ENCODE measurements around the gene GBF1.

GBF1 gene

DNA sequence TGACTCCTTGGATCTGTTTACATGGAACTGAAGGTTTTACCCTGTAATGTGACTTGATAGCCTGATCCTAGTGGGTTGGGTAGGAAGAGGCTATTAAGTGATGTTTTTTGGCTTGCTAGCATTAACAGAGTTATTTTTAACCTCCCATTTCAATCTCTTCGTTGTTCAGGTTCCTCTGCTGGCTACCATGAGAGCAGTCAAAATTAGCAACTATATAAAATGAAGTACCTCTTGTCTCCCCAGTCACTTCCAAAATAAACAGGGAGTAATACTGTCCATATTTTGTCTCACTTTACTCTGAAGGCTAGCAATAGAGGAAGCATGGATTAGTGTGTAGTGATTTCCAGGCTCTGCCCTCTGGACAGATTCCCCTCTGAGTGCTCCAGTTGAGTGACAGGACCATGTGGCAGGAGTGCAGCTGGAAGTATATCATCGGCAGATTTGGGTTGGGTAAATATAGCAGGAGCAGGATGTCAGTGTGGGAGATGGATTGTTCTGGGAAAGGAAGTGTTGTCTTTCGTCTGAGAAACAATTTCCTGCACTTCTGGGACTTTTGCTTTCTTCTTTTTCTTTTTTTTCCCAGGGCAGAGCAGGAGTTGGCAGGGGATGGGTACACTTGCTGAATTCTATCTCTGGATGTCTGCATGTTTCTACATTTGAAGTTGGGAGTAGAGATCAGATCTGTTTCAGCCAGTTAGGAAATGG lies 35.2 kb downstream of the GBF1 start:
- WGBS (ENCODE audit: insufficient coverage): 0% methylated on average over 2 of the region's 3 CpGs
- ChIA-PET POLR2A (interaction anchor here (0.6 kb wide), 1 partner anchor 115 kb away, joined by 3 read pairs; the partner anchor contains the start of gene NFKB2), CTCF (interaction anchor here (2.3 kb wide), 1 partner anchor 14 kb away, joined by 9 read pairs; no protein-coding TSS in a partner anchor)
- H3K27ac ChIP-seq (ENCODE audit: insufficient read depth in 1 of 2, low read depth in 1 of 2, low read length in 2 of 2, poor library complexity in 1 of 2, severe bottlenecking in 2 of 2): peak overlapping the region in 1 of 2 experiments; percentile 36
- H3K27me3 ChIP-seq (replicated peaks in 2 of 5; ENCODE audit: control insufficient read depth in 4 of 5, insufficient read depth in 5 of 5, low read length in 4 of 5): no peaks in the 10 kb centered on the region
- H3K4me1 ChIP-seq (ENCODE audit: control extremely low read depth in 1 of 4, control insufficient read depth in 4 of 4, insufficient read depth in 4 of 4, low read length in 3 of 4): peaks cover 6 to 30% (median 16%) of the 10 kb centered on the region in 4 experiments
- no peaks in the 10 kb centered on the region for H3K36me3 ChIP-seq (ENCODE audit: control insufficient read depth in 4 of 4, insufficient read depth in 4 of 4, low read length in 3 of 4)
- no peaks in the 10 kb centered on the region for H3K9me3 ChIP-seq (ENCODE audit: control extremely low read depth in 1 of 5, control insufficient read depth in 4 of 5, insufficient read depth in 2 of 5, low read depth in 1 of 5, low read length in 4 of 5)
- DNase-seq: peak in 1 of 3 donors; percentile 9
- H3K4me3 ChIP-seq (ENCODE audit: control insufficient read depth in 1 of 7, extremely low read depth in 1 of 7, insufficient read depth in 4 of 7, low read depth in 2 of 7, low read length in 6 of 7): peak overlapping the region in 4 of 7 experiments; percentile 7 to 59 (median 31)

DNA sequence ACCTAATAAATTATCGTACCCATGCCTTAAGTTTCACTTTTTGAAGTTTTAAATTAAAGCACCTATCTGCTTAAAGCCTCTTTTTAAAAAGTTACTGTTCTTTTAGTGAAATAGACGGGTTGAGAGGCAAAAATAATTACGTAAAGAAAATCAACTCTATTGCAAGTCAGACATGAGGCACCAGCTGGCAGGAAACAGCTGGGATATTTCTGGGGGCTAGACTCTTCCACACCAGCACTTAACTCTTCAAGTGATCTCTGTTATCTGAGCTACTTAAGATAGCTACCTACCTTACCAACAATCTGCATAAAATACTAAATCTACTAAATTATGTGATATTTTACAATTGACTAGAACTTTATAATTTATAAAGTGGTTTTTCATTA lies 35.8 kb downstream of the GBF1 start:
- ChIA-PET POLR2A (interaction anchor here (0.6 kb wide), 1 partner anchor 114 kb away, joined by 3 read pairs; the partner anchor contains the start of gene NFKB2), CTCF (interaction anchor here (2.3 kb wide), 1 partner anchor 15 kb away, joined by 9 read pairs; no protein-coding TSS in a partner anchor)
- H3K36me3 ChIP-seq (ENCODE audit: control insufficient read depth in 4 of 4, insufficient read depth in 4 of 4, low read length in 3 of 4): peaks cover 0 to 2% (median under 1%) of the 10 kb centered on the region in 4 experiments
- peak overlapping the region in 1 of 2 experiments; percentile 36 for H3K27ac ChIP-seq (ENCODE audit: insufficient read depth in 1 of 2, low read depth in 1 of 2, low read length in 2 of 2, poor library complexity in 1 of 2, severe bottlenecking in 2 of 2)
- no CpG with 5 or more reads among the region's 3 CpGs for WGBS (ENCODE audit: insufficient coverage)
- H3K4me1 ChIP-seq (ENCODE audit: control extremely low read depth in 1 of 4, control insufficient read depth in 4 of 4, insufficient read depth in 4 of 4, low read length in 3 of 4): peaks cover 6 to 30% (median 16%) of the 10 kb centered on the region in 4 experiments
- no peaks in the 10 kb centered on the region for H3K9me3 ChIP-seq (ENCODE audit: control extremely low read depth in 1 of 5, control insufficient read depth in 4 of 5, insufficient read depth in 2 of 5, low read depth in 1 of 5, low read length in 4 of 5)
- peak overlapping the region in 4 of 7 experiments; percentile 7 to 59 (median 31) for H3K4me3 ChIP-seq (ENCODE audit: control insufficient read depth in 1 of 7, extremely low read depth in 1 of 7, insufficient read depth in 4 of 7, low read depth in 2 of 7, low read length in 6 of 7)
- H3K27me3 ChIP-seq (replicated peaks in 2 of 5; ENCODE audit: control insufficient read depth in 4 of 5, insufficient read depth in 5 of 5, low read length in 4 of 5): no peaks in the 10 kb centered on the region
- DNase-seq: peak; percentile 6 to 87 (median 72)

DNA sequence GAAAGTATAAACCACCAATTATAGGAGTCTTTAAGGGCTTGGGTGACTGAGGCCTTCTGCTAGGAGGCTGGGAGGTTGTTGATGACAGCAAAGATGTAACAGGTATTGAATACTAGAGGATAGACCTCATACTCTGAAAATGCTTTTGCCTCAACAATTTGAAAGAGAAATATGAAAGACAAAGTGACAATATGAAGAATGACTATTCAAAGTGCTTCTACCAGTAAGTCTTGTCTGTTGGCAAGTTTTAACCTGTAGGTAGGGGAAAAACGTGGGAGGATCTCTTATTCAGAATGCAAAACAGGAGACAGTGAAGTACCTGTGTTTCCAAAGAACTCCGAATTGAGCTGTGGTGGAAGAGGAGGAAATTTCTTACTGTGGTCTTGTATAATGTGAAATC lies 38.2 kb downstream of the GBF1 start:
- 38% methylated on average over 2 of the region's 2 CpGs for WGBS (ENCODE audit: insufficient coverage)
- H3K27ac ChIP-seq (ENCODE audit: insufficient read depth in 1 of 2, low read depth in 1 of 2, low read length in 2 of 2, poor library complexity in 1 of 2, severe bottlenecking in 2 of 2): no peak overlapping the region

DNA sequence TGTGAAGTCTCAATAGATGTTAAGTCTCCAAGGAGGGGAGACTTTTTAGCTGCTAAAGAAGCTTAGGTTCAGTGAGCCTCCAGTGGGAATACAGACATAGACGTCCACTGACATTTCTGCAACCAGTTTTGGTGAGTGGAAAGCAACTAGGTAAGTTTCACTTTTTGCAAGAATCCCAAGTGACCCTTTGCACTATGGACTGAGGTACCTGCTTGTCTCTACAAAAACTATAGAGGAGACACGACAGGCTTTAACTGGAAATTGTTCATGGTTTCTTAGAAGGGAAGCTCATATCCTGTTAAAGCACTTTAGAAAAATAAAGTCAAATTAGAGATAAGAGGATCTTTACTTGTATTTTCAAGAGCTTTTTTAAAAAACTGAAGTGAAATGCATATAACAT lies 38.6 kb downstream of the GBF1 start:
- Histone ChIP-seq H3K36me3 (ENCODE audit: control insufficient read depth in 4 of 4, insufficient read depth in 4 of 4, low read length in 3 of 4) (peaks cover 0 to 7% (median under 1%) of the 10 kb centered on the region in 4 experiments), H3K27ac (ENCODE audit: insufficient read depth in 1 of 2, low read depth in 1 of 2, low read length in 2 of 2, poor library complexity in 1 of 2, severe bottlenecking in 2 of 2) (no peak overlapping the region), H3K4me3 (ENCODE audit: control insufficient read depth in 1 of 7, extremely low read depth in 1 of 7, insufficient read depth in 4 of 7, low read depth in 2 of 7, low read length in 6 of 7) (peak overlapping the region in 1 of 7 experiments; percentile 25), H3K27me3 (replicated peaks in 2 of 5; ENCODE audit: control insufficient read depth in 4 of 5, insufficient read depth in 5 of 5, low read length in 4 of 5) (no peaks in the 10 kb centered on the region), H3K4me1 (ENCODE audit: control extremely low read depth in 1 of 4, control insufficient read depth in 4 of 4, insufficient read depth in 4 of 4, low read length in 3 of 4) (peaks cover 6 to 30% (median 16%) of the 10 kb centered on the region in 4 experiments), H3K9me3 (ENCODE audit: control extremely low read depth in 1 of 5, control insufficient read depth in 4 of 5, insufficient read depth in 2 of 5, low read depth in 1 of 5, low read length in 4 of 5) (no peaks in the 10 kb centered on the region)
- ChIA-PET CTCF (interaction anchor here (1.0 to 1.5 kb wide), 2 partner anchors 29 to 66 kb away, joined by 3 to 5 read pairs; no protein-coding TSS in a partner anchor), POLR2A (no interaction called here)
- DNase-seq: no peak
- 24% methylated on average over 2 of the region's 2 CpGs for WGBS (ENCODE audit: insufficient coverage)

More for the DNA sequence above, 38.2 kb downstream of the GBF1 start:
- POLR2A ChIA-PET: no interaction called here
- H3K4me3 ChIP-seq (ENCODE audit: control insufficient read depth in 1 of 7, extremely low read depth in 1 of 7, insufficient read depth in 4 of 7, low read depth in 2 of 7, low read length in 6 of 7): no peak overlapping the region
- H3K27me3 ChIP-seq (replicated peaks in 2 of 5; ENCODE audit: control insufficient read depth in 4 of 5, insufficient read depth in 5 of 5, low read length in 4 of 5): no peaks in the 10 kb centered on the region
- peaks cover 6 to 30% (median 16%) of the 10 kb centered on the region in 4 experiments for H3K4me1 ChIP-seq (ENCODE audit: control extremely low read depth in 1 of 4, control insufficient read depth in 4 of 4, insufficient read depth in 4 of 4, low read length in 3 of 4)
- DNase-seq: no peak
- peaks cover 0 to 7% (median under 1%) of the 10 kb centered on the region in 4 experiments for H3K36me3 ChIP-seq (ENCODE audit: control insufficient read depth in 4 of 4, insufficient read depth in 4 of 4, low read length in 3 of 4)
- CTCF ChIA-PET: interaction anchor here (0.8 to 1.5 kb wide), 3 partner anchors 9 to 66 kb away, joined by 3 to 5 read pairs (median 3); no protein-coding TSS in a partner anchor
- no peaks in the 10 kb centered on the region for H3K9me3 ChIP-seq (ENCODE audit: control extremely low read depth in 1 of 5, control insufficient read depth in 4 of 5, insufficient read depth in 2 of 5, low read depth in 1 of 5, low read length in 4 of 5)

DNA sequence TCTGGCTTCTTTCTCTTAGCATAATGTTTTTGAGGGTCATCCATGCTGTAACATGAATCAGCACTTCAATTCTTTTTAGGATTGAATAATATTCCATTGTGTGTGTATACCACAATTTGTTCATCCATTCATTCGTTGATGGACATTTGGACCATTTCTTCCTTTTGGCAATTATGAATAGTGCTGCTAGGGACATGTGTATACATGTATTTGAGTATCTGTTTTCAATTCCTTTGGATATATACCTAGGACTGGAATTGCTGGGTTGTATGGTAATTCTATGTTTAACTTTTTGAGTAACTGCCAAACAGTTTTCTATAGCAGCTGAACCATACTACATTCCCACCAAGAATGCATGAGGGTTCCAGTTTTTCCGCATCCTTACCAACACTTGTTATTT lies 39.2 kb downstream of the GBF1 start:
- H3K4me1 ChIP-seq (ENCODE audit: control extremely low read depth in 1 of 4, control insufficient read depth in 4 of 4, insufficient read depth in 4 of 4, low read length in 3 of 4): peaks cover 6 to 30% (median 16%) of the 10 kb centered on the region in 4 experiments
- no peak overlapping the region for H3K4me3 ChIP-seq (ENCODE audit: control insufficient read depth in 1 of 7, extremely low read depth in 1 of 7, insufficient read depth in 4 of 7, low read depth in 2 of 7, low read length in 6 of 7)
- no peak overlapping the region for H3K27ac ChIP-seq (ENCODE audit: insufficient read depth in 1 of 2, low read depth in 1 of 2, low read length in 2 of 2, poor library complexity in 1 of 2, severe bottlenecking in 2 of 2)
- DNase-seq: no peak
- H3K9me3 ChIP-seq (ENCODE audit: control extremely low read depth in 1 of 5, control insufficient read depth in 4 of 5, insufficient read depth in 2 of 5, low read depth in 1 of 5, low read length in 4 of 5): no peaks in the 10 kb centered on the region
- ChIA-PET CTCF (interaction anchor here (1.0 to 1.5 kb wide), 3 partner anchors 28 to 65 kb away, joined by 3 to 5 read pairs (median 3); no protein-coding TSS in a partner anchor), POLR2A (interaction anchor here (0.5 kb wide), 1 partner anchor 30 kb away, joined by 3 read pairs; no protein-coding TSS in a partner anchor)
- H3K27me3 ChIP-seq (replicated peaks in 2 of 5; ENCODE audit: control insufficient read depth in 4 of 5, insufficient read depth in 5 of 5, low read length in 4 of 5): no peaks in the 10 kb centered on the region
- peaks cover 0 to 7% (median under 1%) of the 10 kb centered on the region in 4 experiments for H3K36me3 ChIP-seq (ENCODE audit: control insufficient read depth in 4 of 4, insufficient read depth in 4 of 4, low read length in 3 of 4)
- 100% methylated on average over 1 of the region's 2 CpGs for WGBS (ENCODE audit: insufficient coverage)

DNA sequence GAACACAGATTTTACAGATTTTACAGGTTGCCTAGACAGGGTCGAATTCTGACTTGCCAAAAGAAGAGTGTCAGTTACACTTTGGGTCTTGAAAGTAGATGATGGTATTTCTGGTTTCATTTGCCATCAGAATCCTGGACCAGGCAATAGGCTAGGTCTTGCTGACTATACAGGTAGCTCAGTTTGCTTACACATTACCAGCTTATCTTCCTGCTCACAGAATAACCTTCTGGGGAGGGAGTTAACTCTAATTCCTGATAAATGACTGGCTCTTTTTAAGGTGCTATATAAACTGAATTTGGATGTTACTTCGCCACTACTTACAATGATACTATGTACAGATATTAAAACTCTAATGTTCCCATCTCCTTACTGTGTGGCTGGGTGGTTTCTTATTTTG lies 39.8 kb downstream of the GBF1 start:
- H3K9me3 ChIP-seq (ENCODE audit: control extremely low read depth in 1 of 5, control insufficient read depth in 4 of 5, insufficient read depth in 2 of 5, low read depth in 1 of 5, low read length in 4 of 5): no peaks in the 10 kb centered on the region
- ChIA-PET POLR2A (interaction anchor here (0.5 kb wide), 1 partner anchor 30 kb away, joined by 3 read pairs; no protein-coding TSS in a partner anchor), CTCF (interaction anchor here (1.1 kb wide), 2 partner anchors 9 to 53 kb away, joined by 3 to 4 read pairs; no protein-coding TSS in a partner anchor)
- no peaks in the 10 kb centered on the region for H3K27me3 ChIP-seq (replicated peaks in 2 of 5; ENCODE audit: control insufficient read depth in 4 of 5, insufficient read depth in 5 of 5, low read length in 4 of 5)
- no peak overlapping the region for H3K4me3 ChIP-seq (ENCODE audit: control insufficient read depth in 1 of 7, extremely low read depth in 1 of 7, insufficient read depth in 4 of 7, low read depth in 2 of 7, low read length in 6 of 7)
- DNase-seq: no peak
- H3K27ac ChIP-seq (ENCODE audit: insufficient read depth in 1 of 2, low read depth in 1 of 2, low read length in 2 of 2, poor library complexity in 1 of 2, severe bottlenecking in 2 of 2): no peak overlapping the region
- 83% methylated on average over 1 of the region's 2 CpGs for WGBS (ENCODE audit: insufficient coverage)
- peaks cover 6 to 26% (median 14%) of the 10 kb centered on the region in 4 experiments for H3K4me1 ChIP-seq (ENCODE audit: control extremely low read depth in 1 of 4, control insufficient read depth in 4 of 4, insufficient read depth in 4 of 4, low read length in 3 of 4)
- H3K36me3 ChIP-seq (ENCODE audit: control insufficient read depth in 4 of 4, insufficient read depth in 4 of 4, low read length in 3 of 4): peaks cover 0 to 7% (median under 1%) of the 10 kb centered on the region in 4 experiments
